HG02973 (cell line): ENCODE measurements around the gene PPP2R1A.

ENCODE experiments used
- ATAC-seq: cut with Tn5 transposase; IDR thresholded peaks from one replicate; pipeline ENCODE4 v1.9.1; 2021; ENCODE audit warnings: moderate library complexity; ENCODE audit not compliant: unreplicated experiment

Gene PPP2R1A

GRCh38 chr19:52189735-52190486 lies at the start of gene PPP2R1A:
PPP2R1A (plus strand) TSS chr19:52190052; CDS start chr19:52190097, 45 bp downstream.
- peak; percentile 92 for ATAC-seq

GRCh38 chr19:52141203-52141602 lies 48.6 kb upstream of the PPP2R1A start:
- no peak for ATAC-seq

- no peak for ATAC-seq
Measured at GRCh38 chr19:52142001-52142595, 47.8 kb upstream of the PPP2R1A start.

- no peak for ATAC-seq
Measured at GRCh38 chr19:52148256-52148655, 41.6 kb upstream of the PPP2R1A start.

DNA sequence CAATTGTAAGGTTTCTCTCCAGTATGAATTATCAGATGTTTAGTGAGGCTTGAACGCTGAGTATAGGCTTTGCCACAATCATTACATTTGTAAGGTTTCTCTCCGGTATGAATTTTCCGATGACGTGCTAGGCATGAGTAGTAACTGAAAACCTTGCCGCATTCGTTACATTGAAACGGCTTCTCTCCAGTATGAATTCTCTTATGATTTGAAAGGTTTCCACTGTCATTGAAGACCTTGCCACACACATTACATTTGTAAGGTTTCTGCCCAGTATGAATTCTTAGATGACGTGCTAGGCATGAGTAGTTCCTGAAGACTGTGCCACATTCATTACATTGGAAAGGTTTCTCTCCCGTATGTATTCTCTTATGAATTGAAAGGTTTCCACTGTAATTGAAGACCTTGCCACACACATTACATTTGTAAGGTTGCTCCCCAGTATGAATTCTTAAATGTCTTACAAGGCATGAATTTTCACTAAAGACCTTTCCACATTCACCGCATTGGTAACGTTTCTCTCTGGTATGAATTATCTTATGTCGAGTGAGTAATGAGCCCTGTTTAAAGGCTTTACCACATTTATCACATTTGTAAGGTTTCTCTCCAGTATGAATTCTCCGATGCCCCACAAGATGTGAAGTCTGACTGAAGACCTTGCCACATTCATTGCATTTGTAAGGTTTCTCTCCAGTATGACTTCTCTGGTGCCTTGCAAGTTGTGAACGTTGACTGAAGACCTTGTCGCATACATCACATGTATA lies 34.1 kb upstream of the PPP2R1A start:
- no peak for ATAC-seq

DNA sequence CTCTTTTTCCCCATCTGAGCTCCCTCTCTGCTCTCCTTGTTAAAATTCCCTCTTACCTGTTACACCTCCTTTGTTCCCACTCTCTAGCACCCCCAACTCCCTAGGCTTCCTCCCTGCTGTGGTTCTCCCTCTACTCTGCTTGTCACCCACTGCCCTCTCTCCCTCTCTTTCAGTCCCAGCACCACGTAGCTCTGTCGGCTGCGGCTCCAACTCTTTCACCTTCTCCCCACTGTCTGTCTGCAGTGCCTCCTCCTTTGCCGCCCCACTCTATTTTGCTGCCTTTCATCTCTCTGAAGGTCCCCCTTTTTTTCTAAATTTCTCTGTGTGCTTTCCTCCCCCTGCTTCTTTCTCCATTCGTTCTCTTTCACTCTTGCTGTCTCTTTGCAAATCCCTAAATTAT lies 19.5 kb upstream of the PPP2R1A start:
- ATAC-seq: no peak

DNA sequence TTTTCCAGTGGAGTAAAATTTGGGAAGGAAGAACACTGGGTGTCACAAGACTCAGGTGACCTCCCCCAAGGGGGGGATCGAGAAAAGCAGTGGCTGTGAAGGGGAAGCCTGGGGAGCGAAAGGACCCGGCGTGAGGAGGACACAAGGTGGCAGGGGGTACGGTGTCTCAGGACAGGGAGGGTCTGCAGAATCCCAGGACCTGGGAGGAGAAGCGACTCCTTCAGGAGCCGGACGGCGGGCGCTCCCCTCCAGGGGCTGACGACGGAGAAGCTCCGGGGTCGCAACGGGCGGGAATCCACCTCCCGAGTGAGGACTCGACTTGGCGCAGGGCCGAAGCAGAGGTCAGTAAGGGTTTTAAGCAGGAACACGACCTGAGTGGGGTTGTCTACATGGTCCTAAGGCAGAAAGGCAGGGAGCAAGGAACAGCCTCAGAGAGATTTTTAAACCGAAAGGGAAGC lies 19.0 kb upstream of the PPP2R1A start:
- peak; percentile 31 for ATAC-seq

DNA sequence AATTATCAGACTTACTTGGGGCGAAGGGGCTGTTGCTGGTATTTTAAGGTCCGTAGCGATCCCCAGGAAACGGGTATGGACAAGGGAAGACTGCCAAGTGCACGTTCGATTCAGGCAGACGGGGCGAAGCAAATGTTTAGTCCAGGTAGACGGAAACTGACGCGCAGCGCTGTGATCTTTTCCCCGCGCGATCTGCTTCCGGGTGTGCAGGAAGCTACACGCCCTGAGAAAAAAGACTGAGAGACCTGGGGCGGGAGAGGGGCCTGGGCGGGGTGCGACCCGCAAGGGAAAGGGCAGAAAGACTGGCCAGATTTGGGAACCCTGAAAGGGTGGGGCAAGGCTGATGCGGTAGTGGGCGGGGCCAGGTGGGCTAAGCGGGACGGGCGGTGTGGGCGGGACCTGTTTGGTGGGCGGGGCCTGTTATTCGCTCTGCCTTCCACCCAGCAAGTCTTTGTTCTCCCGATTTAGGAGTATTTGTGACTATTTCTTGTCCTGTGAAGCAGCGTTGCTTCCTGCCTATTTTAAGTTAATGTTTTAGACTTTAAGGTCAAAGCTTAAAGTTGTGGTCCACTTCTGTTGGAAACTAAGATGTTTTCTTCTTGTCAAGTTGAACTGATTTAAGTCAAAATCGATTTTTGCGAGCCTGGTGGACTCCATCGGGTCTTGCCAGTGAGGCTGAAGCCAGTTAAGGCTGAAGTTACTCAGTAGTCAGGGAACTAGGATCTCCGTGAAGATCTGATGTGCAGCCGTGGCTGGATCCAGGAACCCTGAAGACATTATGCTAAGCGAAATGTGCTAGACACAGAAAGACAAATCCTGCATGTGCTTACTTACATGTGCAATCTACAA lies 18.3 kb upstream of the PPP2R1A start, which contains the start of gene ZNF836:
TSS of gene ZNF836 (minus strand) at position 301 of the 849 bp plus-strand sequence. CDS start 3,549 bp downstream, outside the sequence.
- peak; percentile 60 for ATAC-seq

DNA sequence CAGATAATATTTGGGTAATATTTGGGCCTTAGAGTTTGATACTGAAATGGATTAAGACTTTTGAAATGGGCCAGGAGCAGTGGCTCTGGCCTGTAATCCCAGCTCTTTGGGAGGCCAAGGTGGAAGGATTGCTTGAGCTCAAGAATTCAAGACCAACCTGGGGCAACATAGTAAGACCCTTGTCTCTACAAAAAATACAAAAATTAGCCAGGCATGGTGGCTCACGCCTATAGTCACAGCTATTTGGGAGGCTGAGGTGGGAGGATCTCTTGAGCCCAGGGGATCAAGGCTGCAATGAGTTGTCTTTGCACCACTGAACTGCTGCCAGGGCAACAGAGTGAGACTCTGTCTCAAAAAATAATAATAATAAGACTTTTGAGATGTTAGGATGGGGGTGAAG lies 17.5 kb upstream of the PPP2R1A start:
- no peak for ATAC-seq

DNA sequence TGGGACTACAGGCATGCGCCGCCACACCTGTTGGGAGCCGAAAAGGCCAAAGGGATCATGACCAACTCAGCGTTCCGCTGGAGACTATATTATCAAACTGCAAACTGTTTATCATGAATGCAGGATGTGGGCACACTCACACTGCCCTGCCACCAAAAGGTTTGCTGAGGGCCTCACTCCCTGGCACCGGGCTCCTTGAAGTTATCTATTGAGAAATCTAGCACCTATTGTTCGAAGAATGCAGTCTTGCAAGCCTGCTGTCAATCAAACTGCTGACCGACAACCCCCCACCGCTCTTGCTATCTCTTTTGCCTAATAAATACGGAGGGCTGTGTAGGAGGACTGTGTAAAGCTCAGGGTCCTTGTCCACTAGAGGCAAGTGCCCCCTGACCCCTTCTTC lies 13.3 kb upstream of the PPP2R1A start:
- ATAC-seq: no peak

DNA sequence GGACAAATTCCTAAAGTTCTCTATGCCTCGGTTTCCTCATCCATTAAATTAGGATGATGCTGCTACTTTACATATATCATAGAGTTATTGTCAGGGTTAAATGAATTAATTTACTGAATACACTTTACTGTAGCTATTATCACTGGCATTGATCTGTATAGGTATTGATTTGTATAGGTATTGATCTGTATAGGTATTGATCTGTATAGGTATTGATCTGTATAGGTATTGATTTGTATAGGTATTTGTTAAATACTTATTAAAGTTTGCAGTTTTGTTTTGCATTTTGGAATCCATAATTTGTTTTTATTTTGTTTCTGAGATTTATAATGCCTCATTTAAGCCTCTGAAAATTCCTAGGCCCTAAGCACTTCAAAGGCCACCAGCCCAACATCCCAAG lies 2.4 kb upstream of the PPP2R1A start:
- no peak for ATAC-seq

DNA sequence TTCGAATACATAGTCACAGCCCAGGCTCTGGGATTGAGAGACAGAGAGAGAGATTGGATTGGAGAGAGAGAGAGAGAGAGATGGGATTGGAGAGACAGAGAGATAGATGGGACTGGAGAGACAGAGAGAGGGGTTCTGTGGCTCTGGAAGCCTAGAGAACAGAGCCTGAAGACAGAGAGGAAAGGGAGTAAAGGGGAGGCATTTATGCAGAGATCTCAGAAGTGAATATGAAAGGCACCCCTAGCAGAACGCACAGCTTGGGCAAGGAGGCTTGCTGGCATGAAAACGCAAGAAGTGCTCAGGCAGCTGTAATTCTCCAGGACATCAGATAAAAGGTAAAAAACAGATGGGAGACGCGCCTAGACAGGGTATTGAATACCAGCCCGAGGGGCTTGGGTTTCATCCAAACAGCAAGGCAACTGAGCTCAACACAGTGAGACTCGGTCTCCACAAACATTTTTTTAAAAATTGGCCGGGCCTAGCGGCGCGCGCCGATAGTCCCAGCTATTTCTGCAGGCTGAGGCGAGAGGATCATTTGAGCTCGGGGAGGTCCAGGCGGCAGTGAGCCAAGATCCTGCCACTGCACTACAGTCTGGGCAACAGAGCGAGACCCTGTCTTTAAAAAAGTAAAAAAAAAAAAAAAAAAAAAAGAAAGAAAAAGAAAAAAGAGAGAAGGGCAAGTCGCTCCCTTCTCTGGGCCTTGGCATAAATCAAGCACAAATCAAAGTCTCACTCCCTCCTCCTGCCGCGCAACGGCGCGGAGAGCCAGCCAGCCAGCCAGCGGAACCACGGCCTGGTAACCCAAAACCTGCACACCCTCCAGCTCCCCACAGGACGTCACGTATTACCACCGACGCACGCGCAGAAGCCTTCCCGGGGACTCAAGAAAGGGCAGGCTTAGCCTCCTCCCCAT lies 774 bp upstream of the PPP2R1A start:
- ATAC-seq: peak; percentile 5

- ATAC-seq: no peak
Measured at GRCh38 chr19:52190487-52191293, 838 bp downstream of the PPP2R1A start.

DNA sequence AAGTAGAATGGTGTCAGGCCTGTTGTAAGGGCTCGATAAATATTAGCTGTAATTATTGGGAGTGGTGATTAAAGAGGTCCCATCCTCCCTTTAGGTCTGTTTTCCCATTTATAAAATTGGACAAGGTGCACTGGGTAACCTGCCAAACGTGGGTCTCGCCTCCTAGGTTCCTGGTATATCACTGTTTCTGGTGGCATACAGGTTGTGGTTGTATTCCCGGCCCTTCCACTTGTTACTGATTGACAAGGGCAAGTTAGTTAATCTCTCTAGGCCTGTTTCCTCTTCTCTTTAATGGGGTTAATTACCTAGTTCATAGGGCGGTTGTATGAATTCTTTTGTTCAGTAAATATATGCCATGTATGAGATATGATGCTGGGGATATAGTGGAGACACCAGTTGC lies 1.5 kb downstream of the PPP2R1A start:
- no peak for ATAC-seq

- no peak for ATAC-seq
Measured at GRCh38 chr19:52191951-52192350, 2.1 kb downstream of the PPP2R1A start.

DNA sequence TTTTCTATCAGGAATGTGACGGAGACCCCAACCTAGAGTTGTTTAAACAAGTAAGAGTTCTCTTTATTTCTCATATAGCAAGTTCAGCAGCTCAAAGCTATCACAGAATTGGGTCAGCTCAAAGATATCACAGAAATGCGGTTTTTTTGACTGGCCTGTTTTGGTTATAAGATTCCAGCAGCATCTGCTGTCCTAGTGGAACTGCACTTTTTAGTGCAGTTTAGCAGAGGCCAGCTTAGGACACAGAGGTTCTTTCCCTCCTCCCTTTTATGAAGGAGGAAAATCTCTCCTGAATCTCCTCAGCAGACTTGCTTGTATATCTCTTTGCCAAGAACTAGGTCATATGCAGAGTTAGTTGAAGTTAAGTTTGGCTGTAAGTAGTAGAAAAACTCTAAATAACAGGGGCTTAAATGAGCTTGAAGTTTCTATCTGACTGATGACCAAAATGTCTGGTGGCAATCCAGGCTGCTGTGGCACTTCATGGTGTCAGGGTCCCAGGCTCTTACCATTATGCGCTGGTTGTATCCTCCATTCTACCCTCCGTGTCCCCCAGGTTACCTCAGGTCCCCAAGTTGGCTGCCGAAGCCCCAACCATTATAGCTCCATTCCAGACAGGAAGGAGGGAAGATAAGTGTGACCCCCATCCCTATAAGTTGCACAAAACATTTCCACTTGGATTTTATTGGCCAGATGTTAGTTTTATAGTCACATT lies 6.6 kb downstream of the PPP2R1A start:
- no peak for ATAC-seq

- no peak for ATAC-seq
Measured at GRCh38 chr19:52197964-52198363, 8.1 kb downstream of the PPP2R1A start.

DNA sequence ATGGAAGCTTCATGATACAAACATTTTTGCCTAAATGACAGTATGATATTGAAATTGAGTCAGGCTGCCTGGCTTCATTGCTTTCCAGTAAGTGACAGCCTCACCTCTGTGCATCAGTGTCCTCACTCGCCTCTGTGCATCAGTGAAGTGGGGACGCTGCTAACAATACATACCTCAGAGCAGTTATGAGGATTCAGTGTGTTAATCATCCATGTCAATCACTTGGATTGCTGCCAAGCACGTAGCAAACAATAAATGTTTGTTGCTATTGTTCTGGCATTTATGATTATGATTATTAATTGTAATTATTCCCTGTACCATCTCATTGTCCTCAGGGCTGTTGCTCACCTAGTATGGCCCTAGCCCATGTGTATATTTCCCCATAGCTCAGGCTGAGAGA lies 8.8 kb downstream of the PPP2R1A start:
- no peak for ATAC-seq
